ENCODE results near the gene TK1.

Gene TK1

GRCh38 chr17:78132767-78133178 is 54.1 kb downstream of the TK1 start:
- no peak for DNase-seq

GRCh38 chr17:78132084-78132676 is 54.7 kb downstream of the TK1 start:
- peak; percentile 85 for DNase-seq

- DNase-seq = peak; percentile 66
These were observed 55.4 kb downstream of the TK1 start for GRCh38 chr17:78131172-78132083.

- DNase-seq = peak; percentile 95
These were observed 56.3 kb downstream of the TK1 start, which contains the start of gene TMC8 for GRCh38 chr17:78130437-78131101. Gene TMC8 (plus strand): TSS chr17:78130771. CDS start chr17:78131589, 818 bp downstream.

GRCh38 chr17:78130090-78130436 is 56.8 kb downstream of the TK1 start:
- DNase-seq = no peak

GRCh38 chr17:78129351-78130089 is 57.3 kb downstream of the TK1 start:
- peak; percentile 74 for DNase-seq

- DNase-seq = peak; percentile 83
These were observed 58.1 kb downstream of the TK1 start, which contains the start of gene TMC6 for GRCh38 chr17:78128551-78129350. Gene TMC6 (minus strand): TSS chr17:78128755. CDS start chr17:78126832, 1,923 bp downstream.

GRCh38 chr17:78127888-78128550 is 58.8 kb downstream of the TK1 start:
- DNase-seq = peak; percentile 32

GRCh38 chr17:78127239-78127887 is 59.5 kb downstream of the TK1 start:
- DNase-seq = peak; percentile 90

GRCh38 chr17:78126895-78127238 is 60.0 kb downstream of the TK1 start:
- no peak for DNase-seq

- DNase-seq = no peak
These were observed 60.6 kb downstream of the TK1 start for GRCh38 chr17:78125976-78126894.

- DNase-seq = peak; percentile 39
These were observed 61.5 kb downstream of the TK1 start for GRCh38 chr17:78125138-78125913.

- DNase-seq = no peak
These were observed 62.1 kb downstream of the TK1 start for GRCh38 chr17:78124836-78125137.
